AG10803 (cell line): ENCODE measurements around the gene HIGD1C.
"Not testable (repeated sequence)": the region's sequence is repeated elsewhere in the genome, so short reads cannot be mapped to it uniquely, and the experiment has no call there.

Source experiments
- DNase-seq: peaks from one replicate; pipeline ENCODE4 v3.0.0; 2010; ENCODE audit warnings: low read depth
- H3K4me3 ChIP-seq: 2 replicates; pipeline ENCODE4 v1.5.1; 2011; ENCODE audit warnings: mild to moderate bottlenecking, low read length, control low read depth
- TF ChIP-seq, protein P1 (sequence below): conservative IDR thresholded peaks from 2 replicates; pipeline ENCODE4 v1.5.1; 2011; ENCODE audit warnings: mild to moderate bottlenecking, low read length, control low read depth, inconsistent platforms

HIGD1C gene

DNA sequence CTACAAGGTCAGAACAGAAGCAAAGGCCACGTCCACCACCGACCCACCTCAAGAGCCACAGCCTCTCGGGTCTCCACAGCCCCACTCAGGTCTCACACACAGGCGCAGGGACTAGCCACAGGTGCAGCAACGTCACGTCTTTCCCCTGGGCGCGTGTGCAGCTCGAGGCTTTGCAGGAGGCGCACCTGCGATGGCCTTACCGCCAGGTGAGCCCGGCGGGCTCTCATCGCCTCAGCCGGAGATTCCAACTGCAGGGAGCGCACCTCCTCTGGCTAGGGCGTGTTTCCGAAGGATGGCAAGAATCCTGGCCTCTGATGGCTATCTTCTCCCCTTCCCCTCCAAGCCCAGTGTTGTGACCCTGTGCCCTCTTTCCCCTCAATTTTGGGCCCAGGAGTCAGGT, at the start of gene HIGD1C:
TSS of gene HIGD1C (plus strand) at position 35 of the 400 bp plus-strand sequence. CDS start 1,455 bp downstream, outside the sequence.
- TF ChIP-seq, protein P1, sequence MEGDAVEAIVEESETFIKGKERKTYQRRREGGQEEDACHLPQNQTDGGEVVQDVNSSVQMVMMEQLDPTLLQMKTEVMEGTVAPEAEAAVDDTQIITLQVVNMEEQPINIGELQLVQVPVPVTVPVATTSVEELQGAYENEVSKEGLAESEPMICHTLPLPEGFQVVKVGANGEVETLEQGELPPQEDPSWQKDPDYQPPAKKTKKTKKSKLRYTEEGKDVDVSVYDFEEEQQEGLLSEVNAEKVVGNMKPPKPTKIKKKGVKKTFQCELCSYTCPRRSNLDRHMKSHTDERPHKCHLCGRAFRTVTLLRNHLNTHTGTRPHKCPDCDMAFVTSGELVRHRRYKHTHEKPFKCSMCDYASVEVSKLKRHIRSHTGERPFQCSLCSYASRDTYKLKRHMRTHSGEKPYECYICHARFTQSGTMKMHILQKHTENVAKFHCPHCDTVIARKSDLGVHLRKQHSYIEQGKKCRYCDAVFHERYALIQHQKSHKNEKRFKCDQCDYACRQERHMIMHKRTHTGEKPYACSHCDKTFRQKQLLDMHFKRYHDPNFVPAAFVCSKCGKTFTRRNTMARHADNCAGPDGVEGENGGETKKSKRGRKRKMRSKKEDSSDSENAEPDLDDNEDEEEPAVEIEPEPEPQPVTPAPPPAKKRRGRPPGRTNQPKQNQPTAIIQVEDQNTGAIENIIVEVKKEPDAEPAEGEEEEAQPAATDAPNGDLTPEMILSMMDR, result no peak
- DNase-seq, result no peak
- H3K4me3 ChIP-seq, result no peak within 1 kb of the TSS

DNA sequence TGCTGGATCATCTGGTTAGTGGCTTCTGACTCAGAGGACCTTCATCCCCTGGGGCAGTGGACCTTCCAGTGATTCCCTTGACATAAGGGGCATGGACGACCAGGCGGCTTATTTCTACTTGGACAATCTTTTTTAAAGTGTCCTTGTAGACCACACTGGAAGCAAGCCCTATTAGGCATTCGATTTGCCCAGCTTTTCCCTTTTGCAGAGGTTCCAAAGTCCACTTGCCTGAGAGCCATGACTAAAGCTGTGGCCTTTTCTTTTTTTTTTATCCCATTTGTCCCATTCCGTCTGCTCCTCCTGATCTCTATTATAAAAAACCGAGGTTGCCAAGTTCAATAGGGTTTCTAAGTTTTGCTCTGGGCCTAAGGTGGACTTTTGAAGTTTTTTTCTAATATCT, 43.9 kb upstream of the HIGD1C start:
- DNase-seq, H3K4me3 ChIP-seq: not testable (repeated sequence)

DNA sequence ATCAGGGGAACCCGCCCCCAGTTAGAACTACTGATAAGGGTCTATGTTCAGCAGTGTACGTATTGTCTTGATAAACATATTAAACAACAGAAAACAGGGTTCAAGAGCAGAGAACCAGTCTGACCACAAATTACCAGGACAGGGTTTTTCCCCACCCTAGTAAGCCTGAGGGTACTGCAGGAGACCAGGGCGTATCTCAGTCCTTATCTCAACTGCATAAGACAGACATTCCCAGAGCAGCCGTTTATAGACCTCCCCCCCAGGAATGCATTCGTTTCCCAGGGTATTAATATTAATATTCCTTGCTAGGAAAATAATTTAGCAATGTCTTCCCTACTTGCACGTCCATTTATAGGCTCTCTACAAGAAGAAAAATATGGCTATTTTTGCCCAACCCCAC, 40.0 kb upstream of the HIGD1C start:
- DNase-seq, H3K4me3 ChIP-seq: not testable (repeated sequence)

DNA sequence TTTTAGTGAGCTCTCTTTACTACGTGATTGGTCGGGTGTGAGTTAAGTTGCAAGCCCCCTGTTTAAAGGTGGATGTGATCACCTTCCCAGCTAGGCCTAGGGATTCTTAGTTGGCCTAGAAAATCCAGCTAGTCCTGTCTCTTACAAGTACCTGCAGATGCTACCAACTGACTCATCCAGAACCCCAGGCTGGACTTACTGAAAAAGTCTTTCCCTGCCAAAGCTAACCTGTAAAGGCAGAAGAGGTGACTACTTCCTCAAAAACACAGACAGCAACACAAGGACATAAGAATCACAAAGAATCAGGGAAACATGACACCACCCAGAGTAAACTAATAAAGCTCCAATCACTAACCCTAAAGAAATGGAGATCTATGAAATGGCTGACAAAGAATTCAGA, 39.1 kb upstream of the HIGD1C start:
- no peak overlapping the region for H3K4me3 ChIP-seq
- no peak for DNase-seq
- TF ChIP-seq, protein P1, result no peak

DNA sequence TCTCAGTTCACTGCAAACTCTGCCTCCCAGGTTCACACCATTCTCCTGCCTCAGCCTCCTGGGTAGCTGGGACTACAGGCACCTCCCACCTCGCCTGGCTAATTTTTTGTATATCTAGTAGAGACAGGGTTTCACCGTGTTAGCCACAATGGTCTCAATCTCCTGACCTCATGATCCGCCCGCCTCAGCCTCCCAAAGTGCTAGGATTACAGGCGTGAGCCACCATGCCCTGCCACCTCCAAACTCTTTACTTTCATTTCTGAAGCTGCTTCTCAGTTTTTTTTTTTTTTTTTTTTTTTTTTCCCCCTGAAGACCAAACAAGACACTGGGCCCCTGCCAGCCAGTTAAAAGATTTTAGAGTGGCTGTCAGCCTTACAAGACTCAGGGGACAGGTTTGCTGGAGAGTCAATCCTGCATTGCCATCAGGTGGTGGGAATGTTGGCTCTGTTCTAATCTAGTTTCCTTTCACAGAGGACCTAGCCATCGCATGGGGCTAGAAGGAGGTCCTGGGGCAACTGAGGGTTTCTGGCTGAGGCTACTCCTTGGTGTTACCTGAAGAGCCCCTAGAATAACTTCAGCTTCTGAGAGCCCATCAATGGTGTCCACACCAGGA, 37.4 kb upstream of the HIGD1C start:
- DNase-seq, result no peak
- H3K4me3 ChIP-seq, result no peak overlapping the region
- TF ChIP-seq, protein P1, result no peak

DNA sequence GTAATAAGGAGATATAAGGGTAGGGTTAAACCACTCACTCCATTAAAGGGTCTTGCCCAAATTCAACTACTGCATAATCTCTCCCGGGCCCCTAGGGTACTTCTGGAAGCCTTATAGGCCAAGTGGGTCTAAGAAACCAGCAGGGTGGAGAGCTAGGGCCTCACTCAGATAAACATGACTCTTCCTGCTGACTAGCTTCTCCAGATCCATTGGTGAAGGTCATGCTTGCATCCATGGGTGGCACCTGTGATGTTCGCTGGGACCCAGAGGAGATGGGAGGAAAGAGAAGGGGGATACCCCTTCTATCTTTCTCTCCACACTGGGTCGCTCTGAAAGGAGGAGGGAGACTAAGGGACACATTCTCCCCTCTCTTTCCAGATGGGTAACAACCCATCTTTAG, 36.1 kb upstream of the HIGD1C start:
- DNase-seq, result no peak
- H3K4me3 ChIP-seq, result no peak overlapping the region
- TF ChIP-seq, protein P1, result no peak

DNA sequence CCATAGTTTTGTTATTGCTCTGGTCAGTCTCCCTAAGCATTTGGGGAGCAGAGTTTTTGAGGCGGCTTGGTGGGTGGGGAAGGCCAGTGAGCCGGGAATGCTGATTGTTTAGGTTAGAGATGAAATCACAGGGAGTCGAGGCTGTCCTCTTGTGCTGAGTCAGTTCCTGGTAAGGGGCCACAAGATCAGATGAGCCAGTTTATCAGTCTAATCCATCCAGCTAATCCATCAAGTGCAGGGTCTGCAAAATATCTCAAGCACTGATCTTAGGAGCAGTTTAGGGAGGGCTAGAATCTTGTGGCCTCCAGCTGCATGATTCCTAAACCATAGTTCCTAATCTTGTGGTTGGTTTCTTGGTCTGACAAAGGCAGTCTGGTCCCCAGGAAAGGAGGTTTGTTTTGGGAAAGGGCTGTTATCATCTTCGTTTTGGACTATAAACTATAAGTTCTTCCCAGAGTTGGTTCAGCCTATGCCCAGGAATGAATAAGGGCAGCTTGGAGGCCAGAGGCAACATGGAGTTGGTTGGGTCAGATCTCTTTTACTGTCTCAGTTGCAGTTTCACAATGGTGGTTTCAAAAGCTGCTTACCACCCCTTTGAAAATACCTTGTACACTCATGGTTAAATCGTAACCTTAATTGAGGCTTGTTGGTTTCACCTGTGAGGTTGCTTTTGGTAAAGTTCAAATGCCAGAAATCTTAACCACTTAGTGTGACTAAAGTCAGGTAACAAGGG, 33.6 kb upstream of the HIGD1C start:
- TF ChIP-seq, protein P1, result no peak
- H3K4me3 ChIP-seq, result no peak overlapping the region
- DNase-seq, result no peak

DNA sequence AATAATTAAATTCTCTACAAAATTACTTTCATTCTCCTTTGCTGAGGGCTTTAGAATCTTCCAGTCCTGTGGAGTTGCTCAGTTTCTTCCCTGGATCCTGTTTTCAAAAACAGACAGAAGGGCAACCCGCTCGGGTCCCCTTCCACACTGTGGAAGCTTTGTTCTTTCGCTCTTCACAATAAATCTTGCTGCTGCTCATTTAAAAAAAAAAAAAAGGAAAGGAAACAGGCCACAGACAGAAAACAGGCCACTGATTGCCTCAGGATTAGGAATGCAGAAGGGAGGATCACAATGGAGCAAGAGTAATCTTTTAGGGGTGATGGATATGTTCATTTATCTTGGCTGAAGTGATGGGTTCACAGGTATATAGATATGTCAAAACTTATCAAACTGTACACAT, 29.5 kb upstream of the HIGD1C start:
- TF ChIP-seq, protein P1, result no peak
- no peak overlapping the region for H3K4me3 ChIP-seq
- DNase-seq, result peak; percentile 65
